Activated naive CD4-positive, alpha-beta T cell treated with anti-CD3 and anti-CD28 coated beads for 36 hours (primary cell): ENCODE results near the gene DRAP1. TPM values are rescaled to one million over a fixed set of nuclear protein-coding genes. Genes with fewer than 3 reads are reported as not detected.

Experiments used
- CTCF ChIA-PET: fragments of 350-600 bp; sonication (Branson Sonifier 250); formaldehyde crosslinking; loops from one replicate; lab custom pipeline; 2021; ENCODE audit warnings: antibody characterized with exemption; lab: Charles Lee
- DNase-seq: peaks from one replicate; pipeline ENCODE4 v3.0.0-alpha.2; 2020
- H3K27ac Mint-ChIP-seq: one replicate; pipeline ENCODE4 v1.8.0; 2021; ENCODE audit warnings: mild to moderate bottlenecking, mixed read lengths
- H3K27me3 Mint-ChIP-seq: one replicate; pipeline ENCODE4 v1.8.0; 2021; ENCODE audit warnings: low read depth, mixed read lengths
- H3K36me3 Mint-ChIP-seq: one replicate; pipeline ENCODE4 v1.8.0; 2021; ENCODE audit warnings: low read depth, mixed read lengths
- H3K4me1 Mint-ChIP-seq: one replicate; pipeline ENCODE4 v1.8.0; 2021; ENCODE audit warnings: low read depth, mixed read lengths
- H3K4me3 Mint-ChIP-seq: one replicate; pipeline ENCODE4 v1.8.0; 2021; ENCODE audit warnings: mild to moderate bottlenecking, moderate library complexity, mixed read lengths
- H3K9me3 Mint-ChIP-seq: one replicate; pipeline ENCODE4 v1.8.0; 2021; ENCODE audit warnings: mixed read lengths
- intact Hi-C: fragments of 100-400 bp; cut with micrococcal nuclease; formaldehyde crosslinking; loops from one replicate; pipeline ENCODE4 v1.15.1; 2023
- total RNA-seq, 2 experiments: library from RNA; stranded (reverse); gene quantifications; one replicate each; pipeline ENCODE4 v1.2.3, GENCODE V29; 2021

Gene DRAP1
- total RNA-seq, 2 experiments from 2014 or later: 117 to 134 TPM

GRCh38 chr11:65915101-65915820 is 4.0 kb upstream of the DRAP1 start:
- CTCF ChIA-PET: interaction anchor here (1.1 to 1.5 kb wide), 2 partner anchors 17 to 27 kb away, joined by 3 to 7 read pairs; partner anchors contain the start of gene FIBP
- peaks cover 1% of the 10 kb centered on the region for H3K36me3 Mint-ChIP-seq
- no peak overlapping the region for H3K4me3 Mint-ChIP-seq
- no peaks in the 10 kb centered on the region for H3K9me3 Mint-ChIP-seq
- peaks cover 32% of the 10 kb centered on the region for H3K4me1 Mint-ChIP-seq
- intact Hi-C loops: loop anchor here (5.0 kb wide), 1 partner anchor 352 kb away; the partner anchor contains the start of gene RAB1B
- no peak for DNase-seq
- H3K27ac Mint-ChIP-seq: no peak overlapping the region
- no peaks in the 10 kb centered on the region for H3K27me3 Mint-ChIP-seq

GRCh38 chr11:65915821-65916251 is 3.4 kb upstream of the DRAP1 start:
- no peak overlapping the region for H3K4me3 Mint-ChIP-seq
- CTCF ChIA-PET: interaction anchor here (1.1 to 1.5 kb wide), 2 partner anchors 16 to 28 kb away, joined by 3 to 7 read pairs; partner anchors contain the start of gene FIBP
- peaks cover 1% of the 10 kb centered on the region for H3K36me3 Mint-ChIP-seq
- DNase-seq: peak; percentile 30
- H3K4me1 Mint-ChIP-seq: peaks cover 37% of the 10 kb centered on the region
- H3K9me3 Mint-ChIP-seq: no peaks in the 10 kb centered on the region
- intact Hi-C loops: loop anchor here (5.0 kb wide), 1 partner anchor 351 kb away; the partner anchor contains the start of gene RAB1B
- H3K27ac Mint-ChIP-seq: no peak overlapping the region
- no peaks in the 10 kb centered on the region for H3K27me3 Mint-ChIP-seq

GRCh38 chr11:65916391-65916790 is 2.8 kb upstream of the DRAP1 start:
- Mint-ChIP-seq H3K27me3 (no peaks in the 10 kb centered on the region), H3K4me1 (peaks cover 38% of the 10 kb centered on the region), H3K9me3 (no peaks in the 10 kb centered on the region), H3K27ac (no peak overlapping the region), H3K4me3 (peak overlapping the region; percentile 52), H3K36me3 (peaks cover 1% of the 10 kb centered on the region)
- DNase-seq: no peak
- CTCF ChIA-PET: interaction anchor here (1.5 kb wide), 1 partner anchor 16 kb away, joined by 7 read pairs; no protein-coding TSS in a partner anchor
- intact Hi-C loops: loop anchor here (5.0 kb wide), 1 partner anchor 351 kb away; the partner anchor contains the start of gene RAB1B

- CTCF ChIA-PET: interaction anchor here (0.6 to 1.2 kb wide), 2 partner anchors 29 to 30 kb away, joined by 3 to 4 read pairs; partner anchors contain the start of gene FIBP
- no peaks in the 10 kb centered on the region for H3K9me3 Mint-ChIP-seq
- peaks cover 38% of the 10 kb centered on the region for H3K4me1 Mint-ChIP-seq
- H3K27me3 Mint-ChIP-seq: no peaks in the 10 kb centered on the region
- no peak for DNase-seq
- peak overlapping the region; percentile 12 for H3K27ac Mint-ChIP-seq
- peak overlapping the region; percentile 52 for H3K4me3 Mint-ChIP-seq
- intact Hi-C loops: loop anchor here (5.0 kb wide), 1 partner anchor 350 kb away; the partner anchor contains the start of gene RAB1B
- H3K36me3 Mint-ChIP-seq: peaks cover 2% of the 10 kb centered on the region
Observed at GRCh38 chr11:65917077-65917433, 2.2 kb upstream of the DRAP1 start.

GRCh38 chr11:65917434-65918210 is 1.6 kb upstream of the DRAP1 start:
- Mint-ChIP-seq H3K27ac (peak overlapping the region; percentile 84), H3K9me3 (no peaks in the 10 kb centered on the region), H3K27me3 (no peaks in the 10 kb centered on the region), H3K4me1 (peaks cover 39% of the 10 kb centered on the region), H3K4me3 (peak overlapping the region; percentile 93), H3K36me3 (peaks cover 3% of the 10 kb centered on the region)
- CTCF ChIA-PET: interaction anchor here (0.6 to 1.3 kb wide), 5 partner anchors 28 to 57 kb away, joined by 3 to 8 read pairs (median 4); partner anchors contain the start of gene FIBP
- DNase-seq: no peak
- intact Hi-C loops: loop anchor here (5.0 kb wide), 1 partner anchor 350 kb away; the partner anchor contains the start of gene RAB1B

- Mint-ChIP-seq H3K27ac (peak within 1 kb of the TSS; percentile 84), H3K9me3 (no peaks in the 10 kb centered on the region), H3K4me1 (peaks cover 41% of the 10 kb centered on the region), H3K36me3 (peaks cover 8% of the 10 kb centered on the region), H3K27me3 (no peaks in the 10 kb centered on the region), H3K4me3 (peak within 1 kb of the TSS; percentile 93)
- CTCF ChIA-PET: interaction anchor here (0.6 to 1.3 kb wide), 4 partner anchors 29 to 58 kb away, joined by 3 to 8 read pairs (median 4); partner anchors contain the start of gene FIBP
- intact Hi-C loops: loop anchor here (1.0 to 5.0 kb wide), 8 partner anchors 18 to 349 kb away; partner anchors contain the start of genes CCDC85B, FOSL1, RAB1B and SART1
- DNase-seq: no peak
Observed at GRCh38 chr11:65918211-65919140, 750 bp upstream of the DRAP1 start, which contains the start of gene C11orf68. Gene C11orf68 (minus strand): TSS chr11:65919062. CDS start chr11:65919031, 31 bp downstream.

GRCh38 chr11:65919573-65920371 is 546 bp downstream of the DRAP1 start:
- Mint-ChIP-seq H3K27ac (peak overlapping the region; percentile 76), H3K27me3 (no peaks in the 10 kb centered on the region), H3K4me3 (peak overlapping the region; percentile 93), H3K9me3 (no peaks in the 10 kb centered on the region), H3K36me3 (peaks cover 8% of the 10 kb centered on the region), H3K4me1 (peaks cover 38% of the 10 kb centered on the region)
- peak; percentile 64 for DNase-seq
- CTCF ChIA-PET: no interaction called here
- intact Hi-C loops: loop anchor here (1.0 to 5.0 kb wide), 8 partner anchors 19 to 348 kb away; partner anchors contain the start of genes CCDC85B, FOSL1, RAB1B and SART1

- H3K9me3 Mint-ChIP-seq: no peaks in the 10 kb centered on the region
- H3K27me3 Mint-ChIP-seq: no peaks in the 10 kb centered on the region
- CTCF ChIA-PET: no interaction called here
- no peak for DNase-seq
- H3K36me3 Mint-ChIP-seq: peaks cover 8% of the 10 kb centered on the region
- peaks cover 32% of the 10 kb centered on the region for H3K4me1 Mint-ChIP-seq
- no peak overlapping the region for H3K27ac Mint-ChIP-seq
- peak overlapping the region; percentile 93 for H3K4me3 Mint-ChIP-seq
- intact Hi-C loops: no loop called here
Observed at GRCh38 chr11:65920372-65920802, 1.2 kb downstream of the DRAP1 start.

- no peak for DNase-seq
- intact Hi-C loops: no loop called here
- Mint-ChIP-seq H3K36me3 (peaks cover 8% of the 10 kb centered on the region), H3K9me3 (no peaks in the 10 kb centered on the region), H3K4me1 (peaks cover 31% of the 10 kb centered on the region), H3K27me3 (no peaks in the 10 kb centered on the region), H3K4me3 (peak overlapping the region; percentile 93), H3K27ac (no peak overlapping the region)
- CTCF ChIA-PET: interaction anchor here (1.5 kb wide), 1 partner anchor 101 kb away, joined by 4 read pairs; no protein-coding TSS in a partner anchor
Observed at GRCh38 chr11:65921033-65921555, 1.9 kb downstream of the DRAP1 start.

GRCh38 chr11:65921876-65922275 is 2.6 kb downstream of the DRAP1 start:
- no peak overlapping the region for H3K4me3 Mint-ChIP-seq
- no peaks in the 10 kb centered on the region for H3K9me3 Mint-ChIP-seq
- peaks cover 26% of the 10 kb centered on the region for H3K4me1 Mint-ChIP-seq
- peak overlapping the region; percentile 57 for H3K27ac Mint-ChIP-seq
- CTCF ChIA-PET: interaction anchor here (0.6 to 1.5 kb wide), 2 partner anchors 68 to 100 kb away, joined by 4 read pairs; no protein-coding TSS in a partner anchor
- no peaks in the 10 kb centered on the region for H3K27me3 Mint-ChIP-seq
- intact Hi-C loops: no loop called here
- DNase-seq: no peak
- H3K36me3 Mint-ChIP-seq: peaks cover 8% of the 10 kb centered on the region
